ENCODE measurements around the gene KLHL29. TPM values are rescaled to one million over a fixed set of nuclear protein-coding genes. Genes with fewer than 3 reads are reported as not detected.
A peak's percentile ranks its signal among the peaks of the same experiment; 100 is the strongest.

KLHL29 gene
- polyA plus RNA-seq, 1 of the 3 experiments (the other 2 are of a cell fraction), result 4.6 TPM

- POLR2A ChIA-PET, result no interaction called here
These were observed 238.1 kb downstream of the KLHL29 start for GRCh38 chr2:23622966-23623675.

GRCh38 chr2:23624378-23624777 is 239.4 kb downstream of the KLHL29 start:
- no peak overlapping the region for H3K9ac ChIP-seq
- H3F3A ChIP-seq (replicated peaks; ENCODE audit: insufficient read depth), result no peaks in the 10 kb centered on the region
- ChIA-PET POLR2A (no interaction called here), CTCF (interaction anchor here (1.0 to 5.4 kb wide), 6 partner anchors 8 to 31 kb away, joined by 3 to 40 read pairs (median 8); no protein-coding TSS in a partner anchor)
- no peak overlapping the region for H3K4me2 ChIP-seq
- H3K4me3 ChIP-seq (ENCODE audit: low read depth in 2 of 2, low read length in 1 of 2), result no peak overlapping the region
- peaks cover 6 to 53% of the 10 kb centered on the region in 2 experiments; a peak in 3 of 4 replicates for H3K4me1 ChIP-seq (ENCODE audit: control insufficient read depth in 1 of 2, insufficient read depth in 2 of 2, low read depth in 1 of 2, low read length in 1 of 2)
- TF ChIP-seq, protein P1, sequence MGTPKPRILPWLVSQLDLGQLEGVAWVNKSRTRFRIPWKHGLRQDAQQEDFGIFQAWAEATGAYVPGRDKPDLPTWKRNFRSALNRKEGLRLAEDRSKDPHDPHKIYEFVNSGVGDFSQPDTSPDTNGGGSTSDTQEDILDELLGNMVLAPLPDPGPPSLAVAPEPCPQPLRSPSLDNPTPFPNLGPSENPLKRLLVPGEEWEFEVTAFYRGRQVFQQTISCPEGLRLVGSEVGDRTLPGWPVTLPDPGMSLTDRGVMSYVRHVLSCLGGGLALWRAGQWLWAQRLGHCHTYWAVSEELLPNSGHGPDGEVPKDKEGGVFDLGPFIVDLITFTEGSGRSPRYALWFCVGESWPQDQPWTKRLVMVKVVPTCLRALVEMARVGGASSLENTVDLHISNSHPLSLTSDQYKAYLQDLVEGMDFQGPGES (IDR thresholded peaks at IDR 0.05; ENCODE audit: low read depth, low read length), result no peak
- TF ChIP-seq, protein P2, sequence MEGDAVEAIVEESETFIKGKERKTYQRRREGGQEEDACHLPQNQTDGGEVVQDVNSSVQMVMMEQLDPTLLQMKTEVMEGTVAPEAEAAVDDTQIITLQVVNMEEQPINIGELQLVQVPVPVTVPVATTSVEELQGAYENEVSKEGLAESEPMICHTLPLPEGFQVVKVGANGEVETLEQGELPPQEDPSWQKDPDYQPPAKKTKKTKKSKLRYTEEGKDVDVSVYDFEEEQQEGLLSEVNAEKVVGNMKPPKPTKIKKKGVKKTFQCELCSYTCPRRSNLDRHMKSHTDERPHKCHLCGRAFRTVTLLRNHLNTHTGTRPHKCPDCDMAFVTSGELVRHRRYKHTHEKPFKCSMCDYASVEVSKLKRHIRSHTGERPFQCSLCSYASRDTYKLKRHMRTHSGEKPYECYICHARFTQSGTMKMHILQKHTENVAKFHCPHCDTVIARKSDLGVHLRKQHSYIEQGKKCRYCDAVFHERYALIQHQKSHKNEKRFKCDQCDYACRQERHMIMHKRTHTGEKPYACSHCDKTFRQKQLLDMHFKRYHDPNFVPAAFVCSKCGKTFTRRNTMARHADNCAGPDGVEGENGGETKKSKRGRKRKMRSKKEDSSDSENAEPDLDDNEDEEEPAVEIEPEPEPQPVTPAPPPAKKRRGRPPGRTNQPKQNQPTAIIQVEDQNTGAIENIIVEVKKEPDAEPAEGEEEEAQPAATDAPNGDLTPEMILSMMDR (IDR thresholded peaks at IDR 0.05), result peak; percentile 59
- TF ChIP-seq FOSL2 (IDR thresholded peaks at IDR 0.05; ENCODE audit: borderline replicate concordance, low read depth) (no peak), RAD21 (IDR thresholded peaks at IDR 0.05; ENCODE audit: low read length) (peak; percentile 22; the same call in 1 of the 2 replicates), POLR2AphosphoS5 (IDR thresholded peaks at IDR 0.05; ENCODE audit: low read depth, low read length) (no peak)
- H3K27me3 ChIP-seq (ENCODE audit: insufficient read depth), result no peaks in the 10 kb centered on the region
- H3K79me2 ChIP-seq (ENCODE audit: insufficient read depth), result no peaks in the 10 kb centered on the region
- DNase-seq, result no peak
- H4K20me1 ChIP-seq (ENCODE audit: insufficient read depth), result no peaks in the 10 kb centered on the region
- H3K9me2 ChIP-seq, result no peaks in the 10 kb centered on the region
- no peaks in the 10 kb centered on the region for H3K36me3 ChIP-seq (replicated peaks in 1 of 2; ENCODE audit: control insufficient read depth in 1 of 2, insufficient read depth in 2 of 2, low read length in 1 of 2)
- WGBS (ENCODE audit: low lambda C conversion rate), result 66% methylated on average over 5 of the region's 5 CpGs
- no peak overlapping the region for H3K27ac ChIP-seq (ENCODE audit: low read depth in 2 of 2, low read length in 1 of 2)
- no peaks in the 10 kb centered on the region for H3K9me3 ChIP-seq
- no peak overlapping the region for H2AFZ ChIP-seq (ENCODE audit: low read depth)

More at GRCh38 chr2:23622966-23623675, 238.1 kb downstream of the KLHL29 start:
- no peak for TF ChIP-seq POLR2AphosphoS5 (IDR thresholded peaks at IDR 0.05; ENCODE audit: low read depth, low read length)
- no peak for TF ChIP-seq TCF12 (IDR thresholded peaks at IDR 0.05)
- TF ChIP-seq, protein P2 (IDR thresholded peaks at IDR 0.05), result no peak
- TF ChIP-seq TEAD4 (IDR thresholded peaks at IDR 0.05; ENCODE audit: borderline replicate concordance, insufficient read depth), result no peak
- TF ChIP-seq FOXJ3 (CRISPR knock-in tag; IDR thresholded peaks at IDR 0.05), result no peak
- TF ChIP-seq EP300 (IDR thresholded peaks at IDR 0.05; ENCODE audit: borderline replicate concordance in 1 of 2, low read depth in 1 of 2, low read length in 1 of 2), result no peak
- TF ChIP-seq SMC3 (IDR thresholded peaks at IDR 0.05; ENCODE audit: low read depth, low read length), result no peak
- TF ChIP-seq, protein P3, sequence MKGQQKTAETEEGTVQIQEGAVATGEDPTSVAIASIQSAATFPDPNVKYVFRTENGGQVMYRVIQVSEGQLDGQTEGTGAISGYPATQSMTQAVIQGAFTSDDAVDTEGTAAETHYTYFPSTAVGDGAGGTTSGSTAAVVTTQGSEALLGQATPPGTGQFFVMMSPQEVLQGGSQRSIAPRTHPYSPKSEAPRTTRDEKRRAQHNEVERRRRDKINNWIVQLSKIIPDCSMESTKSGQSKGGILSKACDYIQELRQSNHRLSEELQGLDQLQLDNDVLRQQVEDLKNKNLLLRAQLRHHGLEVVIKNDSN (IDR thresholded peaks at IDR 0.05; ENCODE audit: borderline replicate concordance, low read depth), result no peak
- Histone ChIP-seq H3K36me3 (replicated peaks in 1 of 2; ENCODE audit: control insufficient read depth in 1 of 2, insufficient read depth in 2 of 2, low read length in 1 of 2) (no peaks in the 10 kb centered on the region), H3K9me3 (no peaks in the 10 kb centered on the region), H3F3A (replicated peaks; ENCODE audit: insufficient read depth) (no peaks in the 10 kb centered on the region), H2AFZ (ENCODE audit: low read depth) (no peak overlapping the region), H3K4me2 (no peak overlapping the region), H3K4me3 (ENCODE audit: low read depth in 2 of 2, low read length in 1 of 2) (no peak overlapping the region), H3K9me2 (no peaks in the 10 kb centered on the region), H3K79me2 (ENCODE audit: insufficient read depth) (no peaks in the 10 kb centered on the region), H3K9ac (no peak overlapping the region), H3K27me3 (ENCODE audit: insufficient read depth) (no peaks in the 10 kb centered on the region), H4K20me1 (ENCODE audit: insufficient read depth) (no peaks in the 10 kb centered on the region), H3K27ac (ENCODE audit: low read depth in 2 of 2, low read length in 1 of 2) (no peak overlapping the region; a peak in 1 of 4 replicates), H3K4me1 (ENCODE audit: control insufficient read depth in 1 of 2, insufficient read depth in 2 of 2, low read depth in 1 of 2, low read length in 1 of 2) (peaks cover 8 to 66% of the 10 kb centered on the region in 2 experiments; a peak in 3 of 4 replicates)
- 71% methylated on average over 12 of the region's 14 CpGs for WGBS (ENCODE audit: low lambda C conversion rate)
- CTCF ChIA-PET, result interaction anchor here (1.0 to 5.4 kb wide), 5 partner anchors 10 to 297 kb away, joined by 3 to 40 read pairs (median 8); no protein-coding TSS in a partner anchor
- DNase-seq, result no peak

Measured in SK-N-SH (cell line).